ENCODE results near the gene UNC79.

The UNC79 gene

DNA sequence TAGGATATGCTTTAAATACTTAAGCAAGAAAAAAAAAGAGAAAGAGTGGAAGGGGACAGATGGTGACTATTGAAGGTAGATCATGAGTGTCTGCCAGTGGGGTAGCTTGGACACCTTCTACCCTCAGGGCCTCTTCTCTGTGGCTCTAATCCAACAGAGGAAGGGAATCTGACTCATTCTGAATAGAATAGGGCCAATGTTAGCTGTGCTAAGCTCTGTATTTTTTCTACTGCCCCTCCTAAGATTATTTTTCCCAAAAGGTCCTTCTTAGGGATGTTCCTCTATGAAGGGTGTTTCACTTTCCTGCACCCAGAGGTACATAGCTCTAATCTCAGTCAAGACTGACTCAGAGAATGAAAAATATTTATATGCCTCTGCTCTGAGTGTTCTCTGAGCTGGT, 25.6 kb downstream of the UNC79 start:
- Histone ChIP-seq H3K9me3 (ENCODE audit: control insufficient read depth, insufficient read depth, low read depth, low read length) (no peaks in the 10 kb centered on the region), H3K36me3 (ENCODE audit: control insufficient read depth in 2 of 2, insufficient read depth in 1 of 2, low read length in 2 of 2) (no peaks in the 10 kb centered on the region), H3K4me3 (ENCODE audit: low read depth, low read length) (no peak overlapping the region), H3K4me1 (ENCODE audit: control insufficient read depth, insufficient read depth, low read length) (no peaks in the 10 kb centered on the region), H3K27ac (ENCODE audit: extremely low read depth, low read depth, low read length) (no peak overlapping the region)
- ChIA-PET CTCF (no interaction called here), POLR2A (no interaction called here)
- TF ChIP-seq ZNF843 (tag by site-specific recombination; IDR thresholded peaks at IDR 0.05) (no peak), ZNF335 (tag by site-specific recombination; conservative IDR thresholded peaks at IDR 0.05) (0 out of 2 replicates have a peak, but pooled peaks have one; percentile 26)

DNA sequence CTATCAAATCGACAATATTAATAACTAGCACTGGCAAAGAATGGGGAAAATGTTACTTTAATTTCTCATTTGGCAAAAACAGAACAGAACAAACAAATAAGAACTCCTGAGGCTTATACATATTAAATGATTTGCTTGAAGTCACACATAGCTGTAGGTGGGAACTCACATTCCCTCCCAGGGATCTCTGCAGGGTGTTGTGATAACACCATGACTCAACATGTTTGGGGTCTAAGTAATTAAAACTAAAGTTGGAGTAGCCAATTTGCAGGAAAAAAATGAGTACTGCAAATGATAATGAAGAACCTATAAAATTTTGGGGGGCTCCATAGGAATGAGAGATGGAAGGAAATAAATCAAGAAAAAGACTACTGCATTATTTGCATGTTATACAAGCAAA, 27.5 kb downstream of the UNC79 start:
- ChIA-PET POLR2A (no interaction called here), CTCF (no interaction called here)
- H3K9me3 ChIP-seq (ENCODE audit: control insufficient read depth, insufficient read depth, low read depth, low read length): no peaks in the 10 kb centered on the region
- H3K27ac ChIP-seq (ENCODE audit: extremely low read depth, low read depth, low read length): no peak overlapping the region
- no peaks in the 10 kb centered on the region for H3K4me1 ChIP-seq (ENCODE audit: control insufficient read depth, insufficient read depth, low read length)
- peak; percentile 97 for TF ChIP-seq GLIS1 (tag by site-specific recombination; IDR thresholded peaks at IDR 0.05)
- TF ChIP-seq, protein P1, sequence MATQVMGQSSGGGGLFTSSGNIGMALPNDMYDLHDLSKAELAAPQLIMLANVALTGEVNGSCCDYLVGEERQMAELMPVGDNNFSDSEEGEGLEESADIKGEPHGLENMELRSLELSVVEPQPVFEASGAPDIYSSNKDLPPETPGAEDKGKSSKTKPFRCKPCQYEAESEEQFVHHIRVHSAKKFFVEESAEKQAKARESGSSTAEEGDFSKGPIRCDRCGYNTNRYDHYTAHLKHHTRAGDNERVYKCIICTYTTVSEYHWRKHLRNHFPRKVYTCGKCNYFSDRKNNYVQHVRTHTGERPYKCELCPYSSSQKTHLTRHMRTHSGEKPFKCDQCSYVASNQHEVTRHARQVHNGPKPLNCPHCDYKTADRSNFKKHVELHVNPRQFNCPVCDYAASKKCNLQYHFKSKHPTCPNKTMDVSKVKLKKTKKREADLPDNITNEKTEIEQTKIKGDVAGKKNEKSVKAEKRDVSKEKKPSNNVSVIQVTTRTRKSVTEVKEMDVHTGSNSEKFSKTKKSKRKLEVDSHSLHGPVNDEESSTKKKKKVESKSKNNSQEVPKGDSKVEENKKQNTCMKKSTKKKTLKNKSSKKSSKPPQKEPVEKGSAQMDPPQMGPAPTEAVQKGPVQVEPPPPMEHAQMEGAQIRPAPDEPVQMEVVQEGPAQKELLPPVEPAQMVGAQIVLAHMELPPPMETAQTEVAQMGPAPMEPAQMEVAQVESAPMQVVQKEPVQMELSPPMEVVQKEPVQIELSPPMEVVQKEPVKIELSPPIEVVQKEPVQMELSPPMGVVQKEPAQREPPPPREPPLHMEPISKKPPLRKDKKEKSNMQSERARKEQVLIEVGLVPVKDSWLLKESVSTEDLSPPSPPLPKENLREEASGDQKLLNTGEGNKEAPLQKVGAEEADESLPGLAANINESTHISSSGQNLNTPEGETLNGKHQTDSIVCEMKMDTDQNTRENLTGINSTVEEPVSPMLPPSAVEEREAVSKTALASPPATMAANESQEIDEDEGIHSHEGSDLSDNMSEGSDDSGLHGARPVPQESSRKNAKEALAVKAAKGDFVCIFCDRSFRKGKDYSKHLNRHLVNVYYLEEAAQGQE (tag by site-specific recombination; IDR thresholded peaks at IDR 0.05): no peak
- no peak overlapping the region for H3K4me3 ChIP-seq (ENCODE audit: low read depth, low read length)
- H3K36me3 ChIP-seq (ENCODE audit: control insufficient read depth in 2 of 2, insufficient read depth in 1 of 2, low read length in 2 of 2): no peaks in the 10 kb centered on the region

DNA sequence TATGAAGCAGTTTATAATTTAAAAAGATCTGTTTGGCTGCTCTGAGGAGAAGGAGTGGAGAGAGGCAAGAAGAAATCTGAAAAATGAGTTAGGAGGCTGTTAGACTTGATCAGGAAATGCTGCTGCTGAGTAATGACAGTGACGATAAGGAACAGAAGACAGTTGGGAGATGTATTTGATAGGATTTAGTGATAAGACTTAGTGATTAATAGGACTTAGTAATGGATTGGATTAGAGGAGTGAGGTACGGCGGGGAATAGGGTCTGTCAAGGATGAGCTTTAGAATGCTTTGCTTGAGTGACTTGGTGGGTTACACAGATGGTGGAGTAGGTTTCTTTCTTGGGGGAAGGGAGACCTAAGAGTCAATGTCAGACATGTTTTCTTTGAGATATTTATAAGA, 31.7 kb downstream of the UNC79 start:
- Histone ChIP-seq H3K4me1 (ENCODE audit: control insufficient read depth, insufficient read depth, low read length) (no peaks in the 10 kb centered on the region), H3K27ac (ENCODE audit: extremely low read depth, low read depth, low read length) (no peak overlapping the region), H3K4me3 (ENCODE audit: low read depth, low read length) (no peak overlapping the region), H3K36me3 (ENCODE audit: control insufficient read depth in 2 of 2, insufficient read depth in 1 of 2, low read length in 2 of 2) (no peaks in the 10 kb centered on the region), H3K9me3 (ENCODE audit: control insufficient read depth, insufficient read depth, low read depth, low read length) (no peaks in the 10 kb centered on the region)
- TF ChIP-seq, protein P2, sequence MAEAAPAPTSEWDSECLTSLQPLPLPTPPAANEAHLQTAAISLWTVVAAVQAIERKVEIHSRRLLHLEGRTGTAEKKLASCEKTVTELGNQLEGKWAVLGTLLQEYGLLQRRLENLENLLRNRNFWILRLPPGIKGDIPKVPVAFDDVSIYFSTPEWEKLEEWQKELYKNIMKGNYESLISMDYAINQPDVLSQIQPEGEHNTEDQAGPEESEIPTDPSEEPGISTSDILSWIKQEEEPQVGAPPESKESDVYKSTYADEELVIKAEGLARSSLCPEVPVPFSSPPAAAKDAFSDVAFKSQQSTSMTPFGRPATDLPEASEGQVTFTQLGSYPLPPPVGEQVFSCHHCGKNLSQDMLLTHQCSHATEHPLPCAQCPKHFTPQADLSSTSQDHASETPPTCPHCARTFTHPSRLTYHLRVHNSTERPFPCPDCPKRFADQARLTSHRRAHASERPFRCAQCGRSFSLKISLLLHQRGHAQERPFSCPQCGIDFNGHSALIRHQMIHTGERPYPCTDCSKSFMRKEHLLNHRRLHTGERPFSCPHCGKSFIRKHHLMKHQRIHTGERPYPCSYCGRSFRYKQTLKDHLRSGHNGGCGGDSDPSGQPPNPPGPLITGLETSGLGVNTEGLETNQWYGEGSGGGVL (tag by site-specific recombination; IDR thresholded peaks at IDR 0.05): no peak
- TF ChIP-seq ZNF514 (tag by site-specific recombination; IDR thresholded peaks at IDR 0.05) (no peak), FEZF1 (tag by site-specific recombination; IDR thresholded peaks at IDR 0.05) (no peak), ZFHX2 (tag by site-specific recombination; conservative IDR thresholded peaks at IDR 0.05) (no peak), ZNF202 (tag by site-specific recombination; IDR thresholded peaks at IDR 0.05; ENCODE audit: borderline replicate concordance) (no peak), ZNF175 (tag by site-specific recombination; IDR thresholded peaks at IDR 0.05) (no peak), OVOL3 (tag by site-specific recombination; IDR thresholded peaks at IDR 0.05) (no peak), HOXD13 (CRISPR knock-in tag; IDR thresholded peaks at IDR 0.05; ENCODE audit: borderline replicate concordance) (no peak)
- TF ChIP-seq, protein P1 (tag by site-specific recombination; IDR thresholded peaks at IDR 0.05): no peak
- POLR2A ChIA-PET: no interaction called here
- CTCF ChIA-PET: no interaction called here

Measured in HEK293 (cell line).